T-helper 1 cell treated with Interleukin-12 subunit alpha and Interleukin-12 subunit beta and Interleukin-4 antibody, amounts not matched to agents 30 μg/mL and 1 μg/mL, for 36 hours (primary cell): Measurements from ENCODE around the gene BEAN1.

Source experiments
- H3K27ac Mint-ChIP-seq: one replicate; pipeline ENCODE4 v1.8.0; 2021; ENCODE audit warnings: mild to moderate bottlenecking, mixed read lengths
- H3K27me3 Mint-ChIP-seq: one replicate; pipeline ENCODE4 v1.8.0; 2021; ENCODE audit warnings: low read depth, mixed read lengths
- H3K36me3 Mint-ChIP-seq: one replicate; pipeline ENCODE4 v1.8.0; 2021; ENCODE audit warnings: low read depth, mixed read lengths
- H3K4me1 Mint-ChIP-seq: one replicate; pipeline ENCODE4 v1.8.0; 2021; ENCODE audit warnings: low read depth, mixed read lengths
- H3K4me3 Mint-ChIP-seq: one replicate; pipeline ENCODE4 v1.8.0; 2021; ENCODE audit warnings: mild to moderate bottlenecking, moderate library complexity, mixed read lengths
- H3K9me3 Mint-ChIP-seq: one replicate; pipeline ENCODE4 v1.8.0; 2021; ENCODE audit warnings: mixed read lengths

BEAN1 gene

DNA sequence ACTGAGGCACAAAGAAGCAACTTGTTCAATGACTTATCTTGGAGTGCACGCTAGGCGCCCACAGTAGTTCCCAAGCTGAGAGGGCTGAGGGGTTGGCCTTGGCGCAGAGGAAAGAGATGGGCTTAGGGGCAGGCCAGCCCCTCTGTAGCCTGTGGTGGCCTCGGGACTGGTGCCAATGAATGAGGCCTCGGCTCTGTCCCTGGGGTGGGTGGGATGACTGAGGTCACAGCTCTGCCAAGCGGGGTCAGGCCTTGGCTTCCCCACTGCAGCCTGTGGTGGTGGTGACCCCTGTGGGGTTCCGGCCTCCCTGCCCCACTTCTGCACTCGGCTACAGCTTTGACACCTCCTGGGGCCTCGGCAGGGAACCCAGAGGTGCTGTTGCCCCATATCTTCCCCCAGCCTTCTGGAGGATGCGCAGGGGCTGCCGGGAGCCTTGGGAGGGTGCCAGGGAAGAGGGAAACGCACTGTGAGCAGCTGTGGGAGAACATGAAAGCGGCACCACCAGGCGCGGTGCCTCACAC is 46.0 kb downstream of the BEAN1 start:
- H3K27ac Mint-ChIP-seq: no peak overlapping the region
- H3K4me3 Mint-ChIP-seq: no peak overlapping the region
- H3K4me1 Mint-ChIP-seq: peaks cover 15% of the 10 kb centered on the region
- peaks cover 12% of the 10 kb centered on the region for H3K27me3 Mint-ChIP-seq
- H3K9me3 Mint-ChIP-seq: no peaks in the 10 kb centered on the region
- H3K36me3 Mint-ChIP-seq: peaks cover 2% of the 10 kb centered on the region

DNA sequence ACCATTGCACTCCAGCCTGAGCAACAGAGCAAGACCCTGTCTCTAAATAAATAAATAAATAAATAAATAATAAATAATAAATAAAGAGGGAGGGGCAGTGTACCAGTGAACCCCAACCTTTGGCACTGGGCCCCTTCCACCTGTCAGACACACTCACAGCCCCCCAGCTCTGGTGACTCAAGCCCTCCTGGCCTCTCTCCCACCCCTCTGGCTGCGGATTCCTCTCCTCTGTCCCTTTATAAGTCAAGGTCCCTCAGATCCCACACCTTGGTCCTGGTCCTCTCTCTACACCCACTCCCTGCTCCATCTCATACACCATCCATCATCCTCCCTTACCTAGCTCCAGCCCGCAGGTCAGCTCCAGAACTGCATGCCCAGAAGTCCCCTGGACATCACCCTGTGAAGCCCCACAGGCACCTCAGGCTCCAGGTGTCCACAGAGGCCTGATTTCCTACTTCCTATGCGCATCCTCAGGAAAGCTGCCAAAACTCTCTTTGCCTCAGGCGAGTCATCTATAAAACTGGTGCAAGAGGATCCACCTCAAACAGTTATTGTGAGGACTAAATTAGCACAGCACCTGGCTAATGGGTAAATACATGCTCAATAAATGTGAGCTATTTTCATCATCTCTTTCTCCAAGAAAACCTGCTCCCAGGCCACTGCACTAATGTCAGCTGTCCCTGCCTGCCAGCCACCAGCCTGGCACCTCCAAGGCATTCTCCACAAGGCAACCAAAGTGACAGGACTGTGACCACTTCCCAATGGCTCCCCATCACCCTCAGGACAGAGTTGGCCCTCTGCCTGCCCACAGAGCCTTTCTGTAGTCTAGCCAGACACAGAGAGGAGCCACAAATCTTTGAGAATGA is 46.8 kb downstream of the BEAN1 start:
- Mint-ChIP-seq H3K4me3 (peak overlapping the region; percentile 3), H3K27ac (peak overlapping the region; percentile 57), H3K27me3 (peaks cover 9% of the 10 kb centered on the region), H3K36me3 (peaks cover 2% of the 10 kb centered on the region), H3K9me3 (no peaks in the 10 kb centered on the region), H3K4me1 (peaks cover 19% of the 10 kb centered on the region)

DNA sequence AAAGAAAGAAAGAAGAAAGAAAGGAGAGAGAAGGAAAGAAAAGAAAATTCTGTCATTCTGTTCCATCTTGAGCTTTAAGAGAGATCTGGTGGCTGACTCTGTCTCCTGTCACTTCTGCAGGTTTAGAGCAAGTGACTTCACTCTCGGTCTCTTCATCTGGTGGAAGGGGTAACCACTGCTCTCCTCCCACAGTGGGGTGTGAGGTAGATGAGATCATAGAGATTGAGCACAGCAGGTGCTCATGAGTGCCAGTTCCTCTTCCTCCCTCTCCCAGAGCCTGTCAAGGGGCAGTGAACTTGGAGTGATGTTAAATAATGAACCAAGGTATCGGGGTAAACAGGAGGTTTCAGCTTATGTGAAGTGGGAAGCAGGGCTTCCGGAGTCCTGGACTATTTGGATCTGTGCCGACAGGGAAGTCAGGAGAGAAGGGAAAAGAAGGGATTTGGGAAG is 47.7 kb downstream of the BEAN1 start:
- H3K36me3 Mint-ChIP-seq: peaks cover 2% of the 10 kb centered on the region
- H3K4me1 Mint-ChIP-seq: peaks cover 23% of the 10 kb centered on the region
- H3K27me3 Mint-ChIP-seq: peaks cover 7% of the 10 kb centered on the region
- H3K27ac Mint-ChIP-seq: peak overlapping the region; percentile 89
- H3K9me3 Mint-ChIP-seq: no peaks in the 10 kb centered on the region
- peak overlapping the region; percentile 54 for H3K4me3 Mint-ChIP-seq

DNA sequence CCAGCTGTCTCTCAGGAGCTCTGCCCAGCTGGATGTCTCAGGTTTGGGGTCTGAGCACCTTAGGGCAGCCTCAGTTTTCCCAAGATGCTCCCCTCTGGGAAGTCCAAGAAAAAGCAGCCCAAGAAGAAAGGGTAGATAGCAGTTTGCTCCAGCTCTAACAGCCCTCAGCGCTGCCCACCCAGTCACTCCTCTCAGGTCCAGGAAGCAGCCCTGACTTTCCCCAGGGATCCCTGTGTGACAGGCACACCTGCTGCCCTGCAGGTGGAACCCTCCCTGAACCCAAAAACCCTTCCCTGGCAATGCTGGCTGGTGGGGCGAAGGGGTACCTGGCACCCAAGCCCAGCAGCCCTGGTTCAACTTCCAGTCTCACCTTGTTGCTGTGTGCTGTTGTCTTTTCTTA is 48.1 kb downstream of the BEAN1 start:
- Mint-ChIP-seq H3K36me3 (peaks cover 2% of the 10 kb centered on the region), H3K27ac (peak overlapping the region; percentile 26)

DNA sequence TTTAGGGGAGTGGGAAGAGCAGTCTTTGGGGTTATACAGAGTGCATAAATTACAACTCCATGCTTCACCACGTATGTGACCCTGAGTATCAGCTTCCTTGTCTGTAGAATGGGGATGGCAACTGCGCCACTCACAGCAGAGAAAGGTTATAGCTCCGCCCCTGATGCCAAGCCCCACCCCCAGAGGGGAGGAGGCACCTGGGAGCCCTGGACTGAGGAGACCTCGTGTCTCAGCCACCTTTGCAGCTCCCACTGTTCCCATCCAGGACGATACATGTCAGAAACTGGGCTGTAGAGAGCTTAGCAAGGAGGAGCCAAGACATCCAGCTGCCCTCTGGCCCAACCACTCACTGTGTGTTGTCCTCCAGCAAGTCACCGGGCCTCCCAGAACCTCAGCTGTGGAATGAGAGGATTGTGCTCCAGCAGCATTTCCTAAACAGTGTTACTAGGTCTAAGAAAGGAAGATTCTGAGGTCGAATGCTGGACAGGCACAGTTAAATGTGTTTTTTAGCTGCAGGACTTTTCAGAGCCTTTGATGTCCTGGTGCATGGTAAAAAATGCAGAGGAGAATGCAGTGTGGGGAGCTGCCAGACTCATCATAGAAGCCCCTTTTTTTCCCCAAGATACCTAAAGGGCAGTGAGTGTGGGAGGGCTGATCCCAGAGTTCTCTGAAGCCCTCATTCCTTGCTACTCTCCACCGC is 49.4 kb downstream of the BEAN1 start:
- no peaks in the 10 kb centered on the region for H3K9me3 Mint-ChIP-seq
- H3K27me3 Mint-ChIP-seq: peaks cover 7% of the 10 kb centered on the region
- H3K4me3 Mint-ChIP-seq: no peak overlapping the region
- no peak overlapping the region for H3K27ac Mint-ChIP-seq
- peaks cover 23% of the 10 kb centered on the region for H3K4me1 Mint-ChIP-seq
- peaks cover 2% of the 10 kb centered on the region for H3K36me3 Mint-ChIP-seq

More for the DNA sequence above, 48.1 kb downstream of the BEAN1 start:
- Mint-ChIP-seq H3K9me3 (no peaks in the 10 kb centered on the region), H3K4me1 (peaks cover 23% of the 10 kb centered on the region), H3K27me3 (peaks cover 7% of the 10 kb centered on the region), H3K4me3 (no peak overlapping the region)

DNA sequence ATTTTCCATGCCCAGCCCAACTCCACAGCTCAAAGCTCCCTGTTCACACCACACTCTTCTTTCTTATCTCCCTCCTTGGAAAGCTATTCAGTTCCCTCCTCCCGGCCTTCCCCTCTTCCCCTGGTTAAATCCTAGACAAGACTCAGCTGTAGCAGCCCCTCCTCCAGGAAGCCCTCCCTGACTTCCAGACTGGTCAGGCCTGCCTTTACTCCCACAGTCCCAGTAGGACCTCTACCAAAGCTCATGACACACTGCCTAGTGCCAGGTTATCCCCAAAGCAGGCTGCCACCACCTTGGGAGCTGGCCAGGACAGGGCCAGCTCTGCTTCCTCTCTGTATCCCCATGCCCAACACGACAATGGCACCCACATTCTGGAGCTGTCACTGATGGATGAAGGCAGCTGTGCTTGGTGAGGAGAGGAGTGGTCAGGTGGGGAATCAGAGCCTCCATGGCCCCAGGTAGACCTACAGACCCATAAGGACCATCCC is 50.0 kb downstream of the BEAN1 start:
- Mint-ChIP-seq H3K27ac (no peak overlapping the region), H3K4me3 (no peak overlapping the region), H3K27me3 (peaks cover 5% of the 10 kb centered on the region), H3K36me3 (peaks cover 2% of the 10 kb centered on the region), H3K9me3 (no peaks in the 10 kb centered on the region), H3K4me1 (peaks cover 23% of the 10 kb centered on the region)

DNA sequence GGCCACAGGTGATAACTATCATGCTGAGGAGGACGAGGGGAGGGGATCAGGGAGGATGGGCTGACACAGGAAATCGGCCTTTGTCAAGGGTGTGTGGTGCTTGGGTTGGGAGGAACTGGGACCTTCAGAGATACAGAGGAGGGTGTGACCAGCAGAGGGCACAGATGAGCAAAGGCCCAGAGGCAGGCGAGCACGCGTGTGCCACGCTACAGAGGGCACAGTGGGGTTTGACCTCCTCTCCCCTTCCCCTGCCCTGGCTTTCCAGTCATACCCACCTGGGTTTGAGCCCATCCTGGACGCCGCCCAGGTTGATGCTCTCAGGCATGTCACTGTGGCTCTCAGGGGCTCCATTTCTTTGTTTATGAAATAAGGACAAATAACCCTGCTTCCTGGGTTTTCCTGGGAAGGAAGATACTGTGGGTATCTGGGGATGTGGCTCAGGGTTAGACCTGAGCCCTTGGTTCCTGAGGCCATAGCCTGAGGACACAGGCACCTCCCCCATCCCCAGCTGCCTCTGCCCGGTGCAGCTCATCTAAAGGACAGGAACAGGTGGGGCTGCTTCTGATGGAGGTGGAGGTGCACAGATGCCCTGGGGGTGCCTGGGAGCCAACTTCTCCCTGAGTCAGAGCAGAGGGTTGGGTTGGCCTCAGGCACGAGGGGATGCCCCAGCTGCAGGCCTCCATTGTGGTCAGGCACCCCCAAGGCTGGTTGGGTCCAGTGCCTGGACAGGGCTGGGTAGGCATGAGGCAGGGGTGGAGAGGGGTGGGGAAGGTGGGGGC is 51.8 kb downstream of the BEAN1 start:
- peaks cover under 1% of the 10 kb centered on the region for H3K36me3 Mint-ChIP-seq
- H3K9me3 Mint-ChIP-seq: no peaks in the 10 kb centered on the region
- peaks cover 4% of the 10 kb centered on the region for H3K27me3 Mint-ChIP-seq
- H3K27ac Mint-ChIP-seq: peak overlapping the region; percentile 80
- H3K4me1 Mint-ChIP-seq: peaks cover 33% of the 10 kb centered on the region
- H3K4me3 Mint-ChIP-seq: peak overlapping the region; percentile 12

DNA sequence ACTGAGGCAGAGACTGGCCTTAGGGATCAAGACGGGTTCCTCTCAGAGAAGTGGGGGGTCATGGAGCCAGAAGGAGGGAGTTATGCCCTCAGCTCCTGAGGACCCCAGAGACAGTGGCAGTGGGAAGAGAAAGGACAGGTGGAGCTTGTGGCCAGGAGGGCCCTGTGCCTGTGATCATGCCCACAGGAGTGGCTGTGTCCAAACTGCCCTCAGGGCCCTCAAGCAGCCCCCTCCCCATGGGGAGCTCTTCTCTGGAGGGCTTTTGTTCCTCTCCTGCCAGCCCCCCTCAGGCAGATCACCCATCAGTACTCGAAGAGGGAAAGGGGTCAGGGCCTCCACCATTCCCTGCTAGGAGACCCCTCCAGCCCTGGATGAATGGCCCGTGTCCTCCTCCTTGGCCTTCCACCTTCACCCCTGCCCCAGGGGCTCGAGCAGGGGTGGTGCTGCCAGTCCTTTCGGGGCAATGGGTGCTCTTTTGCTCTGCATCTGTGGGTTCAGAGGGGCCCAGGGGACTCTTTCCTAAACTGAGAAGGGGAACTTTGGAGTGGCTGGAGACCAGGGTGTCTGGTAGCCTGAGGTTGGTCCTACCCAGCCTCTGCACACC is 52.7 kb downstream of the BEAN1 start:
- Mint-ChIP-seq H3K4me3 (no peak overlapping the region), H3K27ac (no peak overlapping the region), H3K27me3 (peaks cover 2% of the 10 kb centered on the region), H3K9me3 (no peaks in the 10 kb centered on the region), H3K36me3 (no peaks in the 10 kb centered on the region), H3K4me1 (peaks cover 32% of the 10 kb centered on the region)

DNA sequence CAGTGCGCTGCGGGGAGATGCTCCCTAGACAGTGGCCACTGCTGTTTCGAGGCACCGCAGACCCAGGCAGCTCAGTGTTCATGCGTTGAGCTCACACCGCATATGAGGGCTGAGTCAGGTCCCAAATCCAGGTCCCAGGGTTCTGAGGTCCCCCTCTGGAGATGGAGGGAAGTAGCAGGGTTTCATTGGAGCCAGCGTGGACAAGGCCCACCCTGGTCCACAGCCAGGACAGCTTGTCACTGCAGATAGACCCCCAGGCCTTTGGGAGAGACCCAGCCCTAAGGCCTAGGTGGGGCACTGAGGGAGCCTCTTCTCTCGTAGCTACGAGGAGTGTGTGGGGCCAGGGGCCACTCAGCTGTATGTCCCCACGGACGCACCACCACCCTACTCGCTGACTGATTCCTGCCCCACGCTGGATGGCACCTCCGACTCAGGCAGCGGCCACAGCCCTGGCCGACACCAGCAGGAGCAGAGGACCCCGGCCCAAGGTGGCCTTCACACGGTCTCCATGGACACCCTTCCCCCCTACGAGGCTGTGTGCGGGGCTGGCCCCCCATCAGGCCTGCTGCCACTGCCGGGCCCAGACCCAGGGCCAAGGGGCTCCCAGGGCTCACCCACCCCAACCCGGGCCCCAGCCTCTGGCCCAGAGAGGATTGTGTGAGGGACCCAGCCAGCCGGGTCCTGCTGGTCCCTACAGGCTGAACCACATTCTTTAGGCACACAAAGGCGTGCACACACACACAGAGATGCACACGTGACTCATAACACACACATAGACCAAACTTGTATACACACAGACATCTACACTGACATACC is 53.4 kb downstream of the BEAN1 start:
- Mint-ChIP-seq H3K36me3 (no peaks in the 10 kb centered on the region), H3K27ac (peak overlapping the region; percentile 26), H3K27me3 (no peaks in the 10 kb centered on the region), H3K4me3 (no peak overlapping the region), H3K9me3 (no peaks in the 10 kb centered on the region), H3K4me1 (peaks cover 33% of the 10 kb centered on the region)

DNA sequence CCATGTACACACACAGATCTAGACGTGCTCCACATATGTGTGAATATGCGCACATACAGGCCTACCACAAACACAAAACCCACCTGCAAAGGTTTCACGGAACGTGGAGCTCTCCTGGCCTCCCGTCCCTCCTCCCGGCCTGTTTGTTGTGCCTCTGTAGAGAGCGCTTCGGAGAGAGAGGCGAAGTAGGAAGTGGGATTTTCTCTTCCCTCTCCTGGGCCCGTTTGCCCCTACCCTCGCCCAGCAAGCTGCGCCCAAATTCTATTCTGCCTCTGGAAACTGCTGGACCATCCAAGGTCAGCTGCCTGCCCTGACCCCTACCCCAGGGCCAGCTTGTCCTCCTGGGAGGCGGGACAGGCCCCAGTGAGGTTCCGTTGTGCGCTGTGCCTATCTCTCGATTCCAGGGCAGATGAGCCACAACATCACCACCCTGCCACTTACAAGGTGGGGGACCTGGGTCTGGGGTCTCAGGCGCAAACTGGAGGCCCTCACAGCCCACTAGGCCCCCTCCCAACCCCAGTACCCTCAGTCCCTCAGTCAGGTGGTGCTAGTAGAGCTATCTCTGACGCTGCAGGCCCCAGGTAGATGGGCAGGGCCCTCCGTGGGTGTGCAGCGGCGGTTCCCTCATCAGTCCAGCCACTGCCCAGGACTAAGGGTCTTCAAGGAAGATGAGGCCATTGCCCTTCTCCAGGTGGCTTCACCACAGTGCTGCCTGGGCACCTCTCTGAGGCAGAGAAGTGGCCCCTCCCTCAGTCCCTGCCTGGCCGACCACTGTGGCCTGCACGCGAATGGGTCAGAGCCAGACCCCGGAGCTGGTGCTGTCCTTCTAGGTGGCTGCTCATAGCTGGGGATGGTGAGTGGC is 54.2 kb downstream of the BEAN1 start:
- Mint-ChIP-seq H3K9me3 (no peaks in the 10 kb centered on the region), H3K27ac (peak overlapping the region; percentile 26), H3K4me1 (peaks cover 32% of the 10 kb centered on the region), H3K27me3 (no peaks in the 10 kb centered on the region), H3K4me3 (no peak overlapping the region), H3K36me3 (no peaks in the 10 kb centered on the region)

DNA sequence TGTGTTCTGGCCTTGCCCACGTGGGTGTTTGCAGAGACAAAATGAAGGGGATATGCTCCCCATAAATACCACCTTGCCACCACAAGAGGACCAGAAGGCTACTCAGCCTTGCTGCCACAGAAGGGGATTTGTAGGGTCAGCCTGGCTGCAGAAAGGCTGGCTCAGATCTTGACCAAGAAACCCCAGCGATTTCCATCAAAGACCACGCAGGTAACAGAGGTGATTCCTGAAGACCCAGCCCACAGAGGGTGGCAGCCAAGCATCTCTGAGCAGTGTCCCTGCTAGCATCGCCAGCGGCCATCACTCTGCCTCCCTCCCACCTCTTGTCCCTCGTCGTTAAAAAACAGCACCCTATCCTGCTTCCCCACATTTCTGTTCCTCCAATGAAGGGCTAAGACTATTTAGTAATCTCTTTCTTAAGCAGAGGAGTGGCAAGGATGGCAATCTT is 54.9 kb downstream of the BEAN1 start:
- Mint-ChIP-seq H3K27ac (no peak overlapping the region), H3K27me3 (no peaks in the 10 kb centered on the region), H3K36me3 (no peaks in the 10 kb centered on the region), H3K9me3 (no peaks in the 10 kb centered on the region), H3K4me3 (no peak overlapping the region), H3K4me1 (peaks cover 32% of the 10 kb centered on the region)

DNA sequence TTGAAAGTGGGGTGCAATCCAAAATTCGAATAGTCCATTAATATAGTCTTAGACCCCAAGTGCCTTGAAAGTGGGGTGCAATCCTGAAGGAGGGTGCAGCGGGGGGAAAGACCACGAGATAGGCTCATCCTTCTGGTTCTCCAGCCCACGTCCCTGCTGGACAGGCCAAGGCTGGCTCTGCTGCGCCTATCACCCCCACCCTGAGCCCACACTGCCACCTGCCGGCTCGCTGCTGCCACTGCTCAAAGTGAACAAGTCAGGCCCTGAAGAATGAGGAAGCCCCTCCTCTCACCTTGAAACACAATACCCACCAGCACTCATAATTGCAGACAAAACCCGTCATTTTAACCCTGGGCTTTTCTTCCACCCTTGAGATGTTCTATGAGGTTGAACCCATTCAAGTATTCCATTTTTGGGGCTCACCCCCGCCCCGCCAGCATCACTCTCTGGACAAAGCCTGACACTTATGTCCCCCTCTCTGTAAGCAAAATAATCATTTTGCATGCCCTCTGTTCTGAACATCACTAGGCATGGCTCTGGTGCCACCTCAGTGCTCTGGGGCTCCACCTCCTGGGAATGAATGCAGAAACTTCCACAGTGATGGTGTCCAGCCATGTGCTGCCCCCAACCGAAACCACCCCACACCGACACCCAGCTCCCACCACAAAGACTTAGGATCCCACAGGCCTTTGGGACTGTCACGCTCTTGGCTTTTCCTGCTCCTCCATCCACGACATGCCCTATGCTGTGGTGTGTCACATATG is 56.8 kb downstream of the BEAN1 start:
- H3K27ac Mint-ChIP-seq: peak overlapping the region; percentile 73
- H3K4me3 Mint-ChIP-seq: no peak overlapping the region
- peaks cover 29% of the 10 kb centered on the region for H3K4me1 Mint-ChIP-seq
- no peaks in the 10 kb centered on the region for H3K9me3 Mint-ChIP-seq
- H3K27me3 Mint-ChIP-seq: no peaks in the 10 kb centered on the region
- no peaks in the 10 kb centered on the region for H3K36me3 Mint-ChIP-seq
